Panc1 (cell line): ENCODE data around the gene ETDB.
"Not testable (repeated sequence)": the region's sequence is repeated elsewhere in the genome, so short reads cannot be mapped to it uniquely, and the experiment has no call there.

Experiments used
- POLR2AphosphoS5 ChIP-seq: IDR thresholded peaks from 2 replicates; pipeline ENCODE4 v1.6.1; 2012; ENCODE audit warnings: mild to moderate bottlenecking, low read depth, low read length, moderate library complexity
- SIN3A ChIP-seq: IDR thresholded peaks from 2 replicates; pipeline ENCODE4 v1.6.1; 2012; ENCODE audit warnings: low read depth, mild to moderate bottlenecking, low read length, moderate library complexity, borderline replicate concordance; ENCODE audit not compliant: insufficient read depth
- TCF7L2 ChIP-seq: IDR thresholded peaks from 2 replicates; pipeline ENCODE4 v1.6.1; 2011; ENCODE audit warnings: mild to moderate bottlenecking, low read depth, low read length, inconsistent platforms
- TF ChIP-seq, protein P1 (sequence below): fragments of 450-650 bp; IDR thresholded peaks from 2 replicates; pipeline ENCODE4 v1.5.1; 2017; ENCODE audit warnings: mild to moderate bottlenecking

- not testable (repeated sequence) for TF ChIP-seq SIN3A, POLR2AphosphoS5, TCF7L2
- TF ChIP-seq, protein P1, sequence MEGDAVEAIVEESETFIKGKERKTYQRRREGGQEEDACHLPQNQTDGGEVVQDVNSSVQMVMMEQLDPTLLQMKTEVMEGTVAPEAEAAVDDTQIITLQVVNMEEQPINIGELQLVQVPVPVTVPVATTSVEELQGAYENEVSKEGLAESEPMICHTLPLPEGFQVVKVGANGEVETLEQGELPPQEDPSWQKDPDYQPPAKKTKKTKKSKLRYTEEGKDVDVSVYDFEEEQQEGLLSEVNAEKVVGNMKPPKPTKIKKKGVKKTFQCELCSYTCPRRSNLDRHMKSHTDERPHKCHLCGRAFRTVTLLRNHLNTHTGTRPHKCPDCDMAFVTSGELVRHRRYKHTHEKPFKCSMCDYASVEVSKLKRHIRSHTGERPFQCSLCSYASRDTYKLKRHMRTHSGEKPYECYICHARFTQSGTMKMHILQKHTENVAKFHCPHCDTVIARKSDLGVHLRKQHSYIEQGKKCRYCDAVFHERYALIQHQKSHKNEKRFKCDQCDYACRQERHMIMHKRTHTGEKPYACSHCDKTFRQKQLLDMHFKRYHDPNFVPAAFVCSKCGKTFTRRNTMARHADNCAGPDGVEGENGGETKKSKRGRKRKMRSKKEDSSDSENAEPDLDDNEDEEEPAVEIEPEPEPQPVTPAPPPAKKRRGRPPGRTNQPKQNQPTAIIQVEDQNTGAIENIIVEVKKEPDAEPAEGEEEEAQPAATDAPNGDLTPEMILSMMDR = not testable (repeated sequence)
Measured at GRCh38 chrX:135116064-135116463, 4.3 kb downstream of the ETDB start.
